ENCODE measurements around the gene WFDC5. TPM values are rescaled to one million over a fixed set of nuclear protein-coding genes. Genes with fewer than 3 reads are reported as not detected.

WFDC5 gene
- total RNA-seq, 2 donors from 2014 or later: not detected

DNA sequence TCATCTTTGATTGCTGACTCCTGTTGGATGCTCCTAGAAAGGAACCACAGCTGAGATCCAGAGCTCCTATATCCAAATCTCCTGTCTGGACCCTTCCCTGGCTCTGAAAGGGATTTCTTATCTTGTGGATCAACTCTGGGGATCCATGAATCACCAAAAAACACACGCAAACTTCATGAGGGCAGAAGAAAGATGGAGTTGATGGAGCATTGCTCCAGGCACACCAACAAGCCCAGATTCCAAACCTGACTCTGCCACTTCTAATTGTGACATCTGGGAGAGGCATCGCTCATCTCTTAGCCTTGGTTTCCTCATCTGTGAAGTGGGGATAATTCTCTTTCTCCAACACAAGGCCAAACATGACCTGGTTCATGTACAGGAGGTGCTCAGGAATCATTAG lies 20.8 kb downstream of the WFDC5 start:
- DNase-seq (no peak), ATAC-seq (no peak)
- no peak overlapping the region for H3K4me3 Mint-ChIP-seq
- H3K9me3 ChIP-seq (ENCODE audit: control insufficient read depth, low read length, poor library complexity, severe bottlenecking): no peaks in the 10 kb centered on the region
- peaks cover 7% of the 10 kb centered on the region for H3K4me1 Mint-ChIP-seq
- H3K36me3 Mint-ChIP-seq (ENCODE audit: low read depth): no peaks in the 10 kb centered on the region
- peaks cover 19% of the 10 kb centered on the region for H3K27me3 Mint-ChIP-seq
- H3K27ac Mint-ChIP-seq: no peak overlapping the region

DNA sequence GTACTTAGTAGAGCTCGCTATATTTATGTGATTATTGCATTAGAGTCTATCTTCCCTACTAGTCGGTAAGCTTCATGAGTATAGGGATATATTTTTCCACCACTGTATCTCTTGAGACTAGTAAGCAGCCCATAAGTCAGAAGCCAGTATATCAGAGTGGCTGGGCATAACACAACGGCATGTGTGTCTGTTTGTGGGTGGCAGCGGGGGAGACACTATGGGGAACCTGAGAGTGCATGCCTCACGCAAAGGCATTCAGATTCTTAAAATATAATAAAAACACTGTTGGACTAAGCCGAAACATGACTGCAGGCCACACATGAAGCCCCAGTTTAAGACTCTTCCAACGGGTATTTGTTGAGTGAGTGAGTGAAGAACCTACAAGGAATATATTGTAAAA lies 22.1 kb downstream of the WFDC5 start:
- no peak for DNase-seq
- peaks cover 13% of the 10 kb centered on the region for H3K27me3 Mint-ChIP-seq
- no peaks in the 10 kb centered on the region for H3K9me3 ChIP-seq (ENCODE audit: control insufficient read depth, low read length, poor library complexity, severe bottlenecking)
- no peak overlapping the region for H3K27ac Mint-ChIP-seq
- peaks cover 7% of the 10 kb centered on the region for H3K4me1 Mint-ChIP-seq
- H3K4me3 Mint-ChIP-seq: no peak overlapping the region
- no peaks in the 10 kb centered on the region for H3K36me3 Mint-ChIP-seq (ENCODE audit: low read depth)
- no peak for ATAC-seq

DNA sequence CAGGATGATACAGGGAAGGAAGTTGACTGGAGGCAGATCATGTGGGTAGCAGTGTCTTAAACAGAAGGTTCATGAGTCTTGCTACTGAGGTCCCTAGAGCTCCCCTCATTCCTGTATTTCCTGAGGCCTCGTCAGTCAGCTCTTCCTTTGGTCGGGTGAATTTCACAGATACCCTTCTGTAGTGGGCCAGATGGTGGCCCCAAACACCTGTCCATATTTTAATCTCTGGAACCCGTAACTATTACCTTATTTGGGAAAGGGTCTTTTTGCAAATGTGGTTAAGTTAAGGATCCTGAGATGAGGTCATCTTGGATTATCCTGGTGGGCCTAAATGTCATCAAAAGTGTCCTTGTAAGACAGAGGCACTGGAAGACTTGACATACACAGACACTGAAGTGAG lies 23.6 kb downstream of the WFDC5 start:
- DNase-seq (no peak), ATAC-seq (no peak)
- Mint-ChIP-seq H3K4me1 (peaks cover 13% of the 10 kb centered on the region), H3K36me3 (ENCODE audit: low read depth) (peaks cover 3% of the 10 kb centered on the region), H3K27ac (no peak overlapping the region), H3K4me3 (no peak overlapping the region), H3K27me3 (peaks cover under 1% of the 10 kb centered on the region)
- no peaks in the 10 kb centered on the region for H3K9me3 ChIP-seq (ENCODE audit: control insufficient read depth, low read length, poor library complexity, severe bottlenecking)

DNA sequence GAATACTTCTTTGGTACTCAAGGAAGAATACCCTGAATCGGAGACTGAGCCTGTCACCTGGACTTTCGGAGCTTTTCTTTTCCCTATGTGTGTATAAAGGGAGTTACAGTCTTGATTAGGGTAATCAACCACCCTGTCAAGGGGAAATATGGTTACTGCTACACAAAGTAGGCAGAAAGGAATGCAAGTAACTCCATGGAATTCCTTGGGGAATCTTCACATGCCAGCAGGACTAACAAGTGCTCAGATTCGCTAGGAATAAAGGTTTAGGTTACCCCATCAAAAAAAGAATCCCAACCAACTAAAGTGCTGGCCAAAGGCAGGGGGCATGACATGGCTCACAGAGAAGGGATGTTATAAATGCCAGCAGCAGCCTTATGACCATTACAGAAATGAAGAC lies 24.5 kb downstream of the WFDC5 start:
- no peak overlapping the region for H3K4me3 Mint-ChIP-seq
- no peak for DNase-seq
- no peak for ATAC-seq
- peaks cover 14% of the 10 kb centered on the region for H3K4me1 Mint-ChIP-seq
- no peaks in the 10 kb centered on the region for H3K9me3 ChIP-seq (ENCODE audit: control insufficient read depth, low read length, poor library complexity, severe bottlenecking)
- H3K36me3 Mint-ChIP-seq (ENCODE audit: low read depth): peaks cover 3% of the 10 kb centered on the region
- H3K27me3 Mint-ChIP-seq: no peaks in the 10 kb centered on the region
- H3K27ac Mint-ChIP-seq: no peak overlapping the region

DNA sequence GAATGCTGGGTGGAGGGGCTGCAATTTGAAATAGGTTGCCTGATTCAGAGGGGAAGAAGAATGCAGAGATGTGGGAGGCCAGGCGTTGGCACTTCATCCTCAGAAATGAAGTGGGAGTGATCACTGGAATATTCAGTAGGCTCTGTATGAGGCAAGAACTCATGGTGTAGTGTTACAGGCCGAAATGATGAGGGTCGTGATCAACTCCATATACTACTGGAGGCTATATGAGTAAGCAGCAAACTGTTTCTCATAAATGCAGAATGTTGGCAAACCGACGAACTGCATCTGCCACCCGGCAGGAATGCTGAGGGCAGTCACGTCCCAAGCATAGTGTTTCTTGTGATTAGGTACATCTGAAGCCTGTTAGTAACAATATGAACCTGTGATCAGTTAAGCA lies 26.7 kb downstream of the WFDC5 start:
- DNase-seq (no peak), ATAC-seq (no peak)
- no peak overlapping the region for H3K4me3 Mint-ChIP-seq
- H3K4me1 Mint-ChIP-seq: peaks cover 14% of the 10 kb centered on the region
- H3K9me3 ChIP-seq (ENCODE audit: control insufficient read depth, low read length, poor library complexity, severe bottlenecking): no peaks in the 10 kb centered on the region
- H3K27ac Mint-ChIP-seq: peak overlapping the region; percentile 81
- no peaks in the 10 kb centered on the region for H3K27me3 Mint-ChIP-seq
- peaks cover 5% of the 10 kb centered on the region for H3K36me3 Mint-ChIP-seq (ENCODE audit: low read depth)

DNA sequence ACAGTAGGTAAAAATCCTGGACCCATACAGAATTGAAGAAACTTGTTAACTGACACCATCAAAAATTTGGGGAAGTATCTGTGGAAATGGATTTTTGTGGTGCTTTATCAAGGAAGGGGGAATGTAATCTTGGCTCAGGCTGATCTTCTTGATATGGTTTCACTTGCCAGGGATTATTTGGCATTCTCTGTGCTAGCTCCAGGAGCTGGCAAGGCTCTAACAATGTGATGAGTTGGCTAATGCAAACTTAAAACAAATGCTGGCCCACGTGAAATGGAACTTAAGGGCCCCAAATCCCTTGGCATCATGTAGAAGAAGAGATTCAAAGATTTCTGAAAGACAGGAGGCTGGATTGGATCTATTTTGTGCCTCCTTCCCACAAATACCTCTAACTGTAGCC lies 27.2 kb downstream of the WFDC5 start:
- peaks cover 14% of the 10 kb centered on the region for H3K4me1 Mint-ChIP-seq
- no peaks in the 10 kb centered on the region for H3K27me3 Mint-ChIP-seq
- DNase-seq: no peak
- peaks cover 5% of the 10 kb centered on the region for H3K36me3 Mint-ChIP-seq (ENCODE audit: low read depth)
- no peak overlapping the region for H3K4me3 Mint-ChIP-seq
- H3K27ac Mint-ChIP-seq: peak overlapping the region; percentile 81
- ATAC-seq: no peak
- H3K9me3 ChIP-seq (ENCODE audit: control insufficient read depth, low read length, poor library complexity, severe bottlenecking): no peaks in the 10 kb centered on the region

GRCh38 chr20:45087097-45087790 lies 27.7 kb downstream of the WFDC5 start:
- no peak for DNase-seq
- no peaks in the 10 kb centered on the region for H3K27me3 Mint-ChIP-seq
- peak overlapping the region; percentile 81 for H3K27ac Mint-ChIP-seq
- ATAC-seq: no peak
- H3K9me3 ChIP-seq (ENCODE audit: control insufficient read depth, low read length, poor library complexity, severe bottlenecking): peaks cover 4% of the 10 kb centered on the region
- peaks cover 12% of the 10 kb centered on the region for H3K4me1 Mint-ChIP-seq
- H3K36me3 Mint-ChIP-seq (ENCODE audit: low read depth): peaks cover 5% of the 10 kb centered on the region
- no peak overlapping the region for H3K4me3 Mint-ChIP-seq

DNA sequence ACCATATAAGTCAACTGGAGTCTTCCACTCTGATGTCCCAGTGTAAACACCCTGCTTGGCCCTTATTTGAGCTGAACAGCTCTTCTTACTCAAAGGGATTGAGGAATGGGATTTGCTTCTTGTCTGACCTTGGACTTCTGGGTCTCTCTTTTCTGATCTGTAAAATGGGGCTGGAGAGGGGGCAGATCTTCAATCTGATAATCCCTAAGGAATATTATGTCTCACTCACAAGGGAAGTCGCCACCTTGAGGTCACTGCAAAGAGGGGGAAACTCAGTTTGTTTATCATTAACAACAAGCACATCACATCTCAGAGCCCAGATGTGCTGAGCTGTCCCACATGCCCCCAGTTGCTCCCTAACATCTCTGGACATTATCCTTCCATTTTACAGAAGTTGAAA lies 29.1 kb downstream of the WFDC5 start:
- no peak for DNase-seq
- peaks cover 4% of the 10 kb centered on the region for H3K9me3 ChIP-seq (ENCODE audit: control insufficient read depth, low read length, poor library complexity, severe bottlenecking)
- Mint-ChIP-seq H3K4me1 (peaks cover 12% of the 10 kb centered on the region), H3K4me3 (no peak overlapping the region), H3K36me3 (ENCODE audit: low read depth) (peaks cover 10% of the 10 kb centered on the region), H3K27me3 (no peaks in the 10 kb centered on the region), H3K27ac (peak overlapping the region; percentile 81)
- ATAC-seq: no peak

- H3K27me3 Mint-ChIP-seq: no peaks in the 10 kb centered on the region
- DNase-seq (no peak), ATAC-seq (no peak)
- H3K9me3 ChIP-seq (ENCODE audit: control insufficient read depth, low read length, poor library complexity, severe bottlenecking): peaks cover 4% of the 10 kb centered on the region
- peaks cover 12% of the 10 kb centered on the region for H3K4me1 Mint-ChIP-seq
- peak overlapping the region; percentile 69 for H3K4me3 Mint-ChIP-seq
- peak overlapping the region; percentile 81 for H3K27ac Mint-ChIP-seq
- H3K36me3 Mint-ChIP-seq (ENCODE audit: low read depth): peaks cover 11% of the 10 kb centered on the region
These were observed 29.7 kb downstream of the WFDC5 start for GRCh38 chr20:45085289-45085688.

DNA sequence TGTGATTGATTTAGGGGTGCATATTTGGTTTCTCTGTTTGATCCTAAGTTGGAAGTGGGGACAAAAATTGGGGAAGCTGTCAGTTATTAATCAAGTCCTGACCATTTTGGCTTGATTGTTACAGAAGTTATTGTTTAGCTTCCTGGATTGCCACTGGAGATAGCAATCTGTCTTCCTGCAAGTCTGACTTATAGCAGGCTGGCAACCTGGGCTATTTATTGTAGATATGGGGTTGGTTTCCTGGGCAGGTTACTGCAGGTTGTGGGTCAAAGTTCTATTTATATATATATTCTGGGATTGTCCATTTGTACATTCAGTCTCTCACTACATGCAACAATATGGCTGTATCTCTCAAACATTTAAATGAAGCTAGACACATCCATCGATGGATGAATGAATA lies 31.8 kb downstream of the WFDC5 start:
- DNase-seq: no peak
- peak overlapping the region; percentile 3 for H3K27ac Mint-ChIP-seq
- peaks cover 4% of the 10 kb centered on the region for H3K9me3 ChIP-seq (ENCODE audit: control insufficient read depth, low read length, poor library complexity, severe bottlenecking)
- ATAC-seq: no peak
- H3K27me3 Mint-ChIP-seq: no peaks in the 10 kb centered on the region
- peaks cover 19% of the 10 kb centered on the region for H3K36me3 Mint-ChIP-seq (ENCODE audit: low read depth)
- peaks cover 15% of the 10 kb centered on the region for H3K4me1 Mint-ChIP-seq
- H3K4me3 Mint-ChIP-seq: no peak overlapping the region

DNA sequence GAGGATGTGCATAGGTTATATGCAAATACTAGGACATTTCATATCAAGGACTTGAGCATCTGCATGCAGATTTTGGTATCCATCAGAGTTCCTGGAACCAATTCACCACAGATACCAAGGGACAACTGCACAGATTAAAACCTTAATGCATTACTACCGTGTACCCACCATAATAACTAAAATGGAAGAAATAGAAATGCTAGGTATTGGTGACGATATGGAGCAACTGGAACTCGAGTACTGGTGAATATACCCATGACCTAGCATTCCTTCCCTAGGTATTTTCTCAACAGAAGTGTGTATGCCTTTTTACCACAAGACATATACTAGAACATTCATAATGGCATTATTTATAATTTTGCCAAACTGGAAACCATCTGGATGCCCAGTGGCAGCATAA lies 32.5 kb downstream of the WFDC5 start:
- H3K36me3 Mint-ChIP-seq (ENCODE audit: low read depth): peaks cover 19% of the 10 kb centered on the region
- no peaks in the 10 kb centered on the region for H3K27me3 Mint-ChIP-seq
- H3K4me3 Mint-ChIP-seq: no peak overlapping the region
- DNase-seq (no peak), ATAC-seq (no peak)
- peak overlapping the region; percentile 3 for H3K27ac Mint-ChIP-seq
- H3K4me1 Mint-ChIP-seq: peaks cover 11% of the 10 kb centered on the region
- H3K9me3 ChIP-seq (ENCODE audit: control insufficient read depth, low read length, poor library complexity, severe bottlenecking): peaks cover 4% of the 10 kb centered on the region

- peaks cover 4% of the 10 kb centered on the region for H3K9me3 ChIP-seq (ENCODE audit: control insufficient read depth, low read length, poor library complexity, severe bottlenecking)
- no peak overlapping the region for H3K27ac Mint-ChIP-seq
- H3K4me1 Mint-ChIP-seq: peaks cover 3% of the 10 kb centered on the region
- no peak for ATAC-seq
- H3K36me3 Mint-ChIP-seq (ENCODE audit: low read depth): peaks cover 17% of the 10 kb centered on the region
- no peak overlapping the region for H3K4me3 Mint-ChIP-seq
- no peaks in the 10 kb centered on the region for H3K27me3 Mint-ChIP-seq
- DNase-seq: no peak
These were observed 33.9 kb downstream of the WFDC5 start for GRCh38 chr20:45080867-45081624.

DNA sequence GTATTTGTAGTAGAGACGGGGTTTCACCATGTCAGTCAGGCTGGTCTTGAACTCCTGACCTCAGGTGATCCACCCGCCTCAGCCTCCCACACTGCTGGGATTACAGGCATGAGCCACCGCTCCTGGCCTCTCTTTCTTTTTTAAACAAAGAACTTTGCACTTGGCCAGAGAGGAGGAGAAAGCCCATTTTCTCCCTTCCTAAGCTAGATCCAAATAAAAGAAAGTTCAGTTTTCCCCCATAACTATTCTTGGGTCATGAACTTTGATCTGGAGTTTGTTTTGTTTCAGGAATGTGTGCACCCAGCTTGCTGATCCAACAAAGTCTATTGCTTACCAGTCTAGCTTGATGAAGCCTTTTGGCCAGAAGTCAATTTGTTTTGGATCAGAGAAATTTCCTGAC lies 37.4 kb downstream of the WFDC5 start:
- H3K4me1 Mint-ChIP-seq: peaks cover 7% of the 10 kb centered on the region
- ATAC-seq: no peak

DNA sequence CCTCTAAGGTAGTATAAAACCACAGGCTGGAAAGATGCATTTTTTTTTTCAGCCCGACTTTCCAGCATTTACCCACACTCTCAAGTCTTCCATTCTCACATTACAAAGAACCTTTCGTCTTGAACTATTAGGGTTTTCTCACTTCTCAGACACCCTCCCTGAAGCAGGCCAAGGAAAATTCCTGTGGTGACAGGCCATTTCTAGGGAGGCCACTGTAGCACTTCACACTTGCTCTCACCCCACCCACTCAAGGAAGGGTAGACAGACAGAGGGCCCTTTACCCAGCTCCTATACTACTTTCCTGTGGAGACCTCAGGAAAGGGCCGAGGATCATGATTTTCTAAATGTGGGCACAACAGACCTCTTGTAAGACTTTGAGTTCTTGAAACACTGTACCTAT lies 41.8 kb downstream of the WFDC5 start:
- no peak for ATAC-seq
- no peaks in the 10 kb centered on the region for H3K9me3 ChIP-seq (ENCODE audit: control insufficient read depth, low read length, poor library complexity, severe bottlenecking)
- peaks cover 12% of the 10 kb centered on the region for H3K36me3 Mint-ChIP-seq (ENCODE audit: low read depth)
- peaks cover 23% of the 10 kb centered on the region for H3K4me1 Mint-ChIP-seq
- H3K27me3 Mint-ChIP-seq: no peaks in the 10 kb centered on the region
- H3K4me3 Mint-ChIP-seq: no peak overlapping the region
- H3K27ac Mint-ChIP-seq: peak overlapping the region; percentile 59
- no peak for DNase-seq

More for the DNA sequence above, 37.4 kb downstream of the WFDC5 start:
- Mint-ChIP-seq H3K4me3 (no peak overlapping the region), H3K36me3 (ENCODE audit: low read depth) (peaks cover 18% of the 10 kb centered on the region), H3K27ac (no peak overlapping the region), H3K27me3 (no peaks in the 10 kb centered on the region)
- DNase-seq: no peak
- H3K9me3 ChIP-seq (ENCODE audit: control insufficient read depth, low read length, poor library complexity, severe bottlenecking): peaks cover 4% of the 10 kb centered on the region

All from T-helper 17 cell (primary cell).